DMS153 treated with DMSO at 0.1 percent for 48 hours (cell line): ENCODE data around the gene C15orf40.
"Not testable (repeated sequence)": the region's sequence is repeated elsewhere in the genome, so short reads cannot be mapped to it uniquely, and the experiment has no call there.

Experiments used
- DNase-seq: peaks from one replicate; lab custom pipeline; 2025; ENCODE audit not compliant: unreplicated experiment; lab: John Stamatoyannopoulos, UW

The C15orf40 gene

DNA sequence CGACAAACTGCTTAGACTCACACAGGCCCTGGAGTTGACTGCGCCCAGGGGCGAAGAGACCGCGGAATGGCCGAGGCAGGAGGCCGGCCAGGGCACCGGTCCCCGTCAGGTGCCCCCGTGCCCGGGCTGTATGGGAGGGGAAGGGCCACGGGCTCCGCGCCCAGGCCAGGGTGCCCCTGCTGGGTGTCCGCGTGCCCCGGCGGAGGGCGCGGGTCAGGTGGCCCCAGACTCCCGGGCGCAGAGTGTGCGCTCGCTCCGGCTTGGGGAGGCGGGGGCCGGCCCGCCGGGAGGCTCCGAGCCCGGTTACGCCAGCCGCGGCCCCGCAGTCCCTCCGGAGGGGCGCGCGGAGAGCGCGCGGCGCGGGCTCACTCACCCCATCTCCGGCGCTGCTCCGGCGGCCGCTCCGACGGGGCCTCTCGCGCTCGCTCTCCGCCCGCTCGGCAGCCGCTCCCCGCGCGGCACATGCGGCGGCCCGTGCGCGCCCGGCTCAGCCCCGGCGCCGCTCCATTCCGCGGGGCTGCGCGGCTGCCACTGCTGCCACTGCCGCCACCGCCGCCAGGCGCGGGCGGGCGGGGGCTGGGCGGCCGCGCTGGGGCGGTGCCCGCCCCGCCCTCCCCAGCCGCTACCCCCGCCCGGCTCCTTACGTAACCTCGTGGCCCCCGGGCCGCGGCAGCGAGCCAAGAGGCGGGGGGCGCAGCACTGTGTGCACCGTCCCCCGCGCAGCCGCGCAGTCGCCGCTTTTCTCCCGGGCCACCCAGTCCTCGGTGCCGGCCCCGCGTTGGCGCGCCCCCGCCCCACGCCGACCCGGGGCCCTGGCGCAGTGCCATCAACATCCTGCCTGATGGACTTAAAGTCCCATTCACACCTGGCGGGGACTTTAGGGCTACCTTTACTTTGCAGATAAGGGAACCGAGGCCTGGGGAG, 59.0 kb downstream of the C15orf40 start, which contains the start of gene HOMER2:
Gene HOMER2, minus strand, starts transcription at position 563 of the 924 bp plus-strand sequence. Its CDS starts 185 bp downstream, at position 378.
- DNase-seq, result no peak

DNA sequence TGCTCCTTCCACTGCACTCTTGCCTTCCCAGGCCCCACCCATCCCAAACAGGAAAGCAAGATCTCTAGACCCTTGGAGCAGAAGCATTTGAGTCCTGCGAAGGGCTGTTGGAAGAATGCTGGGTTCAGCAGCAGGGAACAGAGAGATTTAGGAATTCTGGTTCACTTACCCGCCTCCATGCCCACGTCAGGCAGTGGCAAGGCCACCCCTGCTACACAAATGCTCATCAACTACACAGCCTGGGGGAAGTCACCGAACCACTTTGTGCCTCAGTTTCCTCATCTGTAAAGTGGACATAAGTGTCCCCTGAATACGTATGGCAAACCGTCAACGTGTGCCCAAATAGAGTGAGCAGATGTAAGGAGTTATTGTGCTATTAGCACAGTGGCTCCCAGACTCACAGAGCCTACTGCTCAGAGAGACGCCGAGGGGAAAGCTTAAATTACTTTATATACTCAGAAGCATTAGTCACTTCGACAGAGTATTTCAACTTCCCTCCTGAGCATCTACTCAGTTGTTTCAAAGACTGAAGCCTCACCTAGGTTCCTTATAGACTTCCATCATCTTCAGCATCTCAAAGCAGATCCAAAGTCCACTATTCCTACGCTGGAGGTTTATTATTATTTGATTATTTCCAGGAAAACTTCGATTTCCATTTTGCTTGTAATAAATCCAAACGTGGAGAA, 59.8 kb downstream of the C15orf40 start:
- no peak for DNase-seq

DNA sequence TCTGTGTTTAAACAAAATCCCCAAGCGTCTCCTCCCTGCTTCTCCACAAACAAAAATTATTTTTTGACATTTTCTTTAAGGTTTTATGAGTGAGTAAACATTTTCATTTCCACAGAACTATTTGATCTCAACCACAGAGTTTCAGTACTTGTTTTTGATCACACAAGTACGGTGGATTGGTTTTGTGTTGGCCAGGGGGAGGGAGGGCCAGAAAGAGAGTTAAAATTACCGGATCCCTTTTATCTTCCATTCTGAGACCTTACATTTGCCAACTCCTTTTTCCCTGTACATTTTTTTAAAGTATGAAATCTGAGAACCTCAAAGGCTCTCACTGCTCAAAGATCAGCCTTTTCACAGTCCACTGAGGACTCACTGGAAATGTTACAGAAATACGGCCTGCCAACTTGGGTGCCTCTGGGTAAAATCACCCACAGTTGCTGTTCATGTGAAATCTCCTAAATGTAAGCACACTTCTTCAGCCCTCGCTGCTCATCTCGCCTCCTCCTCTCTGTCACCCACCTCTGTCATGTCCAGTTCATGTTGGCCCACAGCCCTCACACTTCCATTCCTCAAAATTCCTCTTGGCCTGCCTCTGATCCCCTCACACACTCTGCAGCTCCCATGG, 60.6 kb downstream of the C15orf40 start:
- no peak for DNase-seq

DNA sequence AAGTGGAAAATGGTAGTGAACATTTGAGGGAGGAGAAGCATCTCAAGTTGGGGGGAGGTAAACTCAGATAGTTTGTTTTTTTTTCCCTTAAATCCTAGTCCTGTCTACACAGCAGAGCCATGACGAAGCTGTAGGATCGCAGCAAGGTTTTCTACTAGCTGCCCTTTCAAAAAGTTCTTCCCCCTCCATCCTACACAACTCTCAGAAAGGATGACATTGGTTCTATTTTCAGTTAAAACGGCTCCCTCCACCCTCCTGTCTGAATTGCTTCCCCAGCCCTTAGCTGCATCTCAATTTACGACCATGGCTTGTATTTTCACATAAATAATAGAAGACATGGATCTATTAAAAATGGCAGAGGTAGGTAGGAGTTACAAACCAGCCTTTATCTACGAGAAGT, 61.1 kb downstream of the C15orf40 start:
- no peak for DNase-seq

DNA sequence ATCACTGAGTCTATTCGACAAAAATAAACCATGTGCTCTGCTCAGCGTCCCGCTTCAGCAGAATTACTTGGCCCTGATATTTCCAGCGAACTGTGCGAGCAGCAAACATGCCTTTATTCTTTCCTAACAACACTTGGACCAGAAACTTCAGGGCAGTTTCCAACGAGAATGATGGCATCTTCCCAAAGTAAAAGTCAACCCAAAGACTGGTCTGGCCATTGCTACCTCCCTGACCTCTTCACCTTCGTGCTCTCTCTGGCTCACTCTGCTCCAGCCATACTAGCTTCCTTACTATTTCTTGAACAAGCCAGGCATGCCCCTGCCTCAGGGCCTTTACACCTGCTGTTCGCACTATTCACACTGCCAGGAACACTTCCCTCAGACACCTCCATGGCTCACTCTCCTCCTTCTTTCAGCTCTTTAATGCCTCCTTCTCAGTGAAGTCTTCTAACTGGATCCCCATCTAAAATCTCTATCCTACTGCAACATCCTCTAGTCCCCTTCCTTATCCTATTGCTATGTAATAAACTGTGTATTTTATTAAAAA, 65.2 kb downstream of the C15orf40 start:
- DNase-seq, result no peak

DNA sequence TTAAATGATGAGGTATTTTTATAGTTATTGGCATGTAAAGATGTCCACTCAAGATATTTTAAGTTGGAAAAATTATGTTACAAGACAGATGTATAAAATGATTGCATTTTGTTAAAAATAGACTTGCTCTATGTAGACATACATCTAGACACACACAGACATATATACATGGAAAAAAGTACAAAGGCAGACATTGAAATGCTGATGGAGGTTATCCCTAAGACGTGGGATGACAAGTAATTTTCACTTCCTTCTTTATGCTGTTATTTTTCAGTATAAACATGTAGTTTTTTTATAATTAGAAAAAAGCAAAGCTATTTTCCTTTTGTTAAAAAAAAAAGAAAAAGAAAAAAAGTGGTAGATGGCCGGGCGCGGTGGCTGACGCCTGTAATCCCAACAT, 66.1 kb downstream of the C15orf40 start:
- DNase-seq, result no peak

DNA sequence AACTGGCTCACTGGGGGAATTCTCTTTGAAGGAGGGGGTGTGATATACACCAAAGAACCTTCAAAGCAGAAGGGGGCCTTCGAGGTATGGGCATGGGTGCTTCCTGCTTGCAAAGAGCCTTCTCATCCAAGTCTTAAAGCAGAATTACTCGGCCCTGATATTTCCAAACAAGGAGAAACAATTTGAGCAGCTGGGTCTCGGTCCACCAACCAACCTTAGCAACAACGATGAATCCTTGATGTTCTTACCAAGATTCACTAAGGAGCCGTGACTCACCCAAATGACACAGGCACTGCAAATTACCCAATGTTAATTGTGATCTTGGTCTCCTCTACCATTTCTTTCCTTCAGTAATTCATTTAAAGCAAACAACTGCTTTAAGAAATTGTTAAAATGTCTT, 66.6 kb downstream of the C15orf40 start:
- DNase-seq, result no peak

DNA sequence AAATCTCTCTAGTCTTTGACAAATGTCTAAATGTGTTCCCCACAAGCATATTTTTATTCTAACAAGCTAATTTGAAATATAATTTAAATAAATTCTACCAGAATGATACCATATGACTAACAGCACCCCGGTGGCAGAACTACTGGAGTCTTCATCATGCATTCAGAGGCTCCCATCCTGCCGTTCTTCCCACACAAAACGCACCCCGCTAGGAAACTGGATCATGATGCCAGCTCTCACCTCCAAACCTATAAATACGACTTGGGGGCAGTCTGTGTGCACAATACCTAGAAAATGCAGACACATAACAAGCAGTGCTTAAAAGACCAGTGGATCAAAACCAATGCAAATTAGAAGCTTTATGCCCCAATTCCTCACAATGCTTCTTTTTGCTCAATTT, 67.4 kb downstream of the C15orf40 start:
- no peak for DNase-seq

DNA sequence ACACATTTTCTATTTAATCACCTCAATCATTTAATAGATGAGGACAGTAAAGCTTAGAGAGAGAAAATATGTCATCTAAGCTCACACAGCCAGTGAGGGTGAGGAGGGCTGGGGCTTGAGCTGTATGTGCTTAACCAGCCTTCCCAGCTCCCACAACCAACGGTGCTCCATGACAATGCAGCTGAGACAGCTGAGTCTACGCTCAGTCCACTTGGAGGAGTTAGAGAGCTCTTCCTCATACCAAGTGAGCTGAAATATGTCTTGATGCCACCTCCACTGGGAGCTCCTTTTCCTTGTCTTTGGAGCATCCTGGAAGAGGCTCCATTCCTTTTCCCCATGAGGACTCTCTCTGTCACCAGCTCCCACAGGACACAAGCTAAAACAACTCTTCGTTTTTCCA, 68.3 kb downstream of the C15orf40 start:
- DNase-seq, result no peak

DNA sequence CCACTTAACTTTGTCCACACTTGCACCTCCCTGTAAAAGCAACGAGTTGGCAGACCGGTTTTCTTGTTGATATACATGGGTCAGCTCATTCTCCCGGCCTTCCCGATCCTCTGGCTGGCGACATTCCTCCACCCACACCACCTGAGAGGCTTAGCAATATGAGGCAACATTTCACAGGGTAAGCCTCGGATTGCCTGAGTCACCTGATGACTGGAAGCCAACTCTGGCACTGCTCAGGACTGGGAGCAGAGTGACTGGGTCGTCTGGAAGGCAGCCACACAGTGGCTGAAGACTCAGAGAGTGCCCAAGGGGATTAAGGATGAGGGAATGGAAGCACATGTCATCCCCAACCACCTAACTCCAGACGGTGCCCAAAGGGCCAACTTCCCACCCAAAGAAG, 68.7 kb downstream of the C15orf40 start:
- no peak for DNase-seq

DNA sequence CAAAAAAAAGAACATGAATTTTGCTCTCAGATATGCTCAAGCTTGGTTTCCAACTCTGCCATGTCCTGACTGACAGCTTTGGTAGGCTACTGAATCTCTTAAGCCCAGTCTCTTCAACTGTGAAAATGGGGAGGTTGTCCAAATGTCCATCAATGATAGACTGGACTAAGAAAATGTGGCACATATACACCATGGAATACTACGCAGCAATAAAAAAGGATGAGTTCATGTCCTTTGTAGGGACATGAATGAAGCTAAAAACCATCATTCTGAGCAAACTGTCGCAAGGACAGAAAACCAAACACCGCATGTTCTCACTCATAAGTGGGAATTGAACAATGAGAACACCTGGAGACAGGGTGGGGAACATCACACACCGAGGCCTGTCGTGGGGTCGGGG, 71.8 kb downstream of the C15orf40 start:
- DNase-seq, result not testable (repeated sequence)
